GM19438 (cell line): Measurements from ENCODE around the gene TSACC.

ENCODE experiments used
- ATAC-seq: cut with Tn5 transposase; IDR thresholded peaks from one replicate; pipeline ENCODE4 v1.9.1; 2021; ENCODE audit warnings: low read depth; ENCODE audit not compliant: unreplicated experiment

The TSACC gene

GRCh38 chr1:156391701-156392100 is 53.4 kb downstream of the TSACC start:
- no peak for ATAC-seq

GRCh38 chr1:156392452-156392853 is 54.1 kb downstream of the TSACC start:
- no peak for ATAC-seq

- ATAC-seq, result no peak
Observed at GRCh38 chr1:156393095-156393494, 54.8 kb downstream of the TSACC start.

- ATAC-seq, result no peak
Observed at GRCh38 chr1:156394082-156394481, 55.8 kb downstream of the TSACC start.

GRCh38 chr1:156394835-156395461 is 56.6 kb downstream of the TSACC start:
- no peak for ATAC-seq
